HG03066 (cell line): Measurements from ENCODE around the gene SLC14A1.

Experiments used
- ATAC-seq: cut with Tn5 transposase; IDR thresholded peaks from one replicate; pipeline ENCODE4 v1.9.1; 2021; ENCODE audit warnings: low read depth; ENCODE audit not compliant: unreplicated experiment

Gene SLC14A1

DNA sequence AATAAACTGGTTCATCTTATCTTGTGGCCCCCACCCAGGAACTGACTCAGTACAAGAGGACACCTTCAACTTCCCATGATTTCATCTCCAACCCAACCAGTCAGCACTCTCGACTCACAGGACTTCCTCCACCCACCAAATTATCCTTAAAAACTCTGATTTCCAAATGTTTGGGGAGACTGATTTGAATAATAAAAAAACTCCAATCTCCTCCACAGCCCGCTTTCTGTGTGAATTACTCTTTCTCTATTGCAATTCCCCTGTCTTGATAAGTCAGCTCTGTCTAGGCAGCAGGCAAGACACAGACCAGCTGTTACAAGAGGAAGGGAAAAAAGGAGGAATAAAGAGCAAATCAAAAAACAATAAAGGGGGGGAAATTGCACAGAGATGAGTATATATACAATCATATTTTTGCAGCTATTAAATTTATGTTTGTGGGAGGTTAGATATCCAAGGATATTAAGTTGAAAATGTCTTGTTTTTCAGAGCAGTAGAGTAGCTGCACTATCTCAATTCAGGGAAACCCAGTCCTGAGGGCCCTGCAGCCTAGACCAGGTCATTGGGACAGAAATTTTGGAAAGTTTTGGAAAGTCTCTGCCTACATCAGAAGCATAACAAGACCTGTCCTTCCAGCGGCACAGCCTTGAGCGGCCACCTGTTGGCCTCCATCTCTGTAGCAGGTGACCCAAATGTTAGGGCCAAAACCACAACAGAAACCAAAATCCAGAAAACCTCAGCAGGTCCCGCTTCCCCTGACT lies 68.7 kb downstream of the SLC14A1 start:
- ATAC-seq, result no peak

DNA sequence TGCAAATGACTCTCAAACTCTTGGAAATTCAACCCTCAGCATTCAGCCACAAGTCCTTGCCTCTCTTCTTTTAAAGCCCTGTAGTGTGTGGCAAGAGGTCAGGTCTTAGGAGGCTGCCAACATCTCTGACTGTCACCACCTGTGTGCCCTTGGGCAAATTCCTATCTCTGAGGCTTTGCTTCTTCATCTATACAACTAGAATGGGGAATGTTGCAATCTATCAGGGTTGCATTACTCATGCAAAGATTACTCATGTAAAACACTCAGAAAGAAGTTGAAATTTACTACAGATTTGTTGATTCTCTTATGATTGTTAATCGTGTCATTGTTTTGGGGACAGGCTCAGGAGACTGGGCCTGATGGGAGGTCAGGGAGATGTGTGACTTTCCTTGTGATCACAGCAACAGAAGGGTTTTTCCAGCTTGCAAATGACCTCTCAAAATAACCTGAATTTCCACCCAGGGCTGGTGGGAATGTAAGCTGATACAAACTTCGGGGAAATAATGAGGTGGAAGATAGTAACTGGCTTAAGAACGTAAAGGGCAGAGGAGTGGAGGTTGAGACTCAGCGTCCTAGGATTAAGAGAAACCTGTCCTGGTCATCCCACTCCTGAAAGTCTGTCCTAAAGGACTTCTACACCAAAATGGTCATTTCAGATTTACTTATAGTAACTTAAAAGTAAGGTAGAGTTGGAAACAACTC lies 69.4 kb downstream of the SLC14A1 start:
- ATAC-seq, result no peak

DNA sequence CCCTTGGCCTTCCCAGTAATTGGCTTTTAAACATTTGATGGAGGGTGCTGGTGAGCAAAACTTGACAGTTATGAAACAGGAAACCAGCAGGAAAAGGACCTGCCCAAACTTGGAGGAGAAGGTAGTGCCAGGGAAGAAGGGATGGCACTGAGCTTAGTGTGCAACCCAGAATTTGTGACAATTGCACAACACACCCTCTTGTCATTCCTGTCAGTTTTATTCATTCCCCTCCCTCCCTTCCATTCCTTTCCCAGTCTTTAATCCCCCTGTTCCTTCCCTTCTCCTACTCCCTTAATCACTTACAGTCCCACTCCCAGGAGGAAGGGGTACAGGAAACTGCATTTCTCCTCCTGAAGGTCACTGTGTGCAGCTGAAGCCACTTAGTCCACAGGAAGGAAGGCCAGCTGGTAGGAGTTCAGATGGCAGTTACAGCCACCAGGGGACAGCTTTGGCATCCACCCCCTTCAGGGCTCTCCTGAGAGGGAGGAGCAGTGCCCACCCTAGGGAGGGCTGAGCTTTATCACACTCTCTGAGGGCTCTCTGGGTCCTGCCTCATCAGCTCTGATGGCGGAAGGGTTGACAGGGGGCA lies 77.5 kb downstream of the SLC14A1 start:
- ATAC-seq, result no peak
